ENCODE results near the gene PTPRN2. TPM values are rescaled to one million over a fixed set of nuclear protein-coding genes. Genes with fewer than 3 reads are reported as not detected.

PTPRN2 gene
- polyA plus RNA-seq, 1 of the 3 experiments (the other 2 are of a cell fraction) = 4.0 TPM

DNA sequence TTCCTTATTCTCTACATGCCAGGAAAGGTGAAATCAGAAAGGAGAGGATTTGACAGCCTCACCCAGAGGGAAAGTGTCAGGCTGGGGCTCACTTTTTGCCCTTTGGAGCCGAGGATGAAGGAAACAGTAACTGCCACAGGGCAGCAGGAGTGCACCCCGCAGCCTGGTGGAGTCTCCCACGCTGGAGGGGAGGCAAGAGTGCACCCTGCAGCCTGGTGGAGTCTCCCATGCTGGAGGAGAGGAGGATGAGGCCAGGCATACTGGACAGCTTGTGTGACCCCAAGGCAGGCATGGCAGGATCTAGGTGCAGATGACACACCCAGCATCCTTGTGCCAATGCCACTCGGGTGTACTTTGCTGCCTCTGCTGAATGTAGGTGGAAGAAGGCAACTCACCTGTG, 766.8 kb downstream of the PTPRN2 start:
- Histone ChIP-seq H3K4me2 (no peak overlapping the region), H3K27ac (ENCODE audit: low read depth in 2 of 2, low read length in 1 of 2) (no peak overlapping the region), H3F3A (replicated peaks; ENCODE audit: insufficient read depth) (no peaks in the 10 kb centered on the region), H3K36me3 (replicated peaks in 1 of 2; ENCODE audit: control insufficient read depth in 1 of 2, insufficient read depth in 2 of 2, low read length in 1 of 2) (no peaks in the 10 kb centered on the region), H3K4me1 (ENCODE audit: control insufficient read depth in 1 of 2, insufficient read depth in 2 of 2, low read depth in 1 of 2, low read length in 1 of 2) (peaks cover 0 to 4% of the 10 kb centered on the region in 2 experiments; a peak in 1 of 4 replicates), H3K9me2 (no peaks in the 10 kb centered on the region), H3K79me2 (ENCODE audit: insufficient read depth) (no peaks in the 10 kb centered on the region), H3K4me3 (ENCODE audit: low read depth in 2 of 2, low read length in 1 of 2) (no peak overlapping the region), H3K9me3 (no peaks in the 10 kb centered on the region; the same call in 1 of the 2 replicates), H2AFZ (ENCODE audit: low read depth) (no peak overlapping the region), H3K9ac (no peak overlapping the region), H4K20me1 (ENCODE audit: insufficient read depth) (no peaks in the 10 kb centered on the region), H3K27me3 (ENCODE audit: insufficient read depth) (no peaks in the 10 kb centered on the region)
- POLR2A ChIA-PET = no interaction called here
- 34% methylated on average over 4 of the region's 4 CpGs for WGBS (ENCODE audit: low lambda C conversion rate)
- CTCF ChIA-PET = interaction anchor here (0.9 kb wide), 1 partner anchor 54 kb away, joined by 3 read pairs; no protein-coding TSS in a partner anchor
- TF ChIP-seq POLR2AphosphoS5 (IDR thresholded peaks at IDR 0.05; ENCODE audit: low read depth, low read length) (no peak), YY1 (IDR thresholded peaks at IDR 0.05; ENCODE audit: low read depth) (no peak), TAF1 (IDR thresholded peaks at IDR 0.05; ENCODE audit: borderline replicate concordance, low read depth, low read length) (no peak), RXRA (IDR thresholded peaks at IDR 0.05; ENCODE audit: borderline replicate concordance, low read depth) (no peak), TCF12 (IDR thresholded peaks at IDR 0.05) (no peak)
- TF ChIP-seq, protein P1, sequence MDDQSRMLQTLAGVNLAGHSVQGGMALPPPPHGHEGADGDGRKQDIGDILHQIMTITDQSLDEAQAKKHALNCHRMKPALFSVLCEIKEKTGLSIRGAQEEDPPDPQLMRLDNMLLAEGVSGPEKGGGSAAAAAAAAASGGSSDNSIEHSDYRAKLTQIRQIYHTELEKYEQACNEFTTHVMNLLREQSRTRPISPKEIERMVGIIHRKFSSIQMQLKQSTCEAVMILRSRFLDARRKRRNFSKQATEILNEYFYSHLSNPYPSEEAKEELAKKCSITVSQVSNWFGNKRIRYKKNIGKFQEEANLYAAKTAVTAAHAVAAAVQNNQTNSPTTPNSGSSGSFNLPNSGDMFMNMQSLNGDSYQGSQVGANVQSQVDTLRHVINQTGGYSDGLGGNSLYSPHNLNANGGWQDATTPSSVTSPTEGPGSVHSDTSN (IDR thresholded peaks at IDR 0.05) = no peak
- TF ChIP-seq, protein P2, sequence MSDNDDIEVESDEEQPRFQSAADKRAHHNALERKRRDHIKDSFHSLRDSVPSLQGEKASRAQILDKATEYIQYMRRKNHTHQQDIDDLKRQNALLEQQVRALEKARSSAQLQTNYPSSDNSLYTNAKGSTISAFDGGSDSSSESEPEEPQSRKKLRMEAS (IDR thresholded peaks at IDR 0.05; ENCODE audit: low read depth) = no peak
- TF ChIP-seq, protein P3, sequence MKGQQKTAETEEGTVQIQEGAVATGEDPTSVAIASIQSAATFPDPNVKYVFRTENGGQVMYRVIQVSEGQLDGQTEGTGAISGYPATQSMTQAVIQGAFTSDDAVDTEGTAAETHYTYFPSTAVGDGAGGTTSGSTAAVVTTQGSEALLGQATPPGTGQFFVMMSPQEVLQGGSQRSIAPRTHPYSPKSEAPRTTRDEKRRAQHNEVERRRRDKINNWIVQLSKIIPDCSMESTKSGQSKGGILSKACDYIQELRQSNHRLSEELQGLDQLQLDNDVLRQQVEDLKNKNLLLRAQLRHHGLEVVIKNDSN (IDR thresholded peaks at IDR 0.05; ENCODE audit: borderline replicate concordance, low read depth) = no peak
- TF ChIP-seq, protein P4, sequence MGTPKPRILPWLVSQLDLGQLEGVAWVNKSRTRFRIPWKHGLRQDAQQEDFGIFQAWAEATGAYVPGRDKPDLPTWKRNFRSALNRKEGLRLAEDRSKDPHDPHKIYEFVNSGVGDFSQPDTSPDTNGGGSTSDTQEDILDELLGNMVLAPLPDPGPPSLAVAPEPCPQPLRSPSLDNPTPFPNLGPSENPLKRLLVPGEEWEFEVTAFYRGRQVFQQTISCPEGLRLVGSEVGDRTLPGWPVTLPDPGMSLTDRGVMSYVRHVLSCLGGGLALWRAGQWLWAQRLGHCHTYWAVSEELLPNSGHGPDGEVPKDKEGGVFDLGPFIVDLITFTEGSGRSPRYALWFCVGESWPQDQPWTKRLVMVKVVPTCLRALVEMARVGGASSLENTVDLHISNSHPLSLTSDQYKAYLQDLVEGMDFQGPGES (IDR thresholded peaks at IDR 0.05; ENCODE audit: low read depth, low read length) = no peak
- DNase-seq = no peak

DNA sequence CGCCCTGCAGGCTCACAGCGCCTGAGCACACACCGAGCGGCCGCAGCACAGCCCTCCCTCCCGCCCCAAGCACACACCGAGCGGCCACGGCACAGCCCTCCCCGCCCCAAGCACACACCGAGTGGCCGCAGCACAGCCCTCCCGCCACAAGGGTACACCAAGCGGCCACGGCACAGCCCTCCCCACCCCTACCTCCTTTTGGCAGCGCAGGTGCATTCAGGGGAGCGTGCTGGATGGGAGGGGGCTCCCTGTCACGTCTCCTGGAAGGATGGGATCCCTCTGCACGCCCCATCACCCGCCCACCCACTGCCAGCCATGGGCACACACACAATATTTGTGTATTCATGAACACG, 768.2 kb downstream of the PTPRN2 start:
- Histone ChIP-seq H3K9ac (no peak overlapping the region), H3K27me3 (ENCODE audit: insufficient read depth) (no peaks in the 10 kb centered on the region), H3F3A (replicated peaks; ENCODE audit: insufficient read depth) (no peaks in the 10 kb centered on the region), H3K79me2 (ENCODE audit: insufficient read depth) (no peaks in the 10 kb centered on the region), H3K4me1 (ENCODE audit: control insufficient read depth in 1 of 2, insufficient read depth in 2 of 2, low read depth in 1 of 2, low read length in 1 of 2) (peaks cover 0 to 4% of the 10 kb centered on the region in 2 experiments; a peak in 1 of 4 replicates), H3K4me3 (ENCODE audit: low read depth in 2 of 2, low read length in 1 of 2) (no peak overlapping the region), H3K36me3 (replicated peaks in 1 of 2; ENCODE audit: control insufficient read depth in 1 of 2, insufficient read depth in 2 of 2, low read length in 1 of 2) (no peaks in the 10 kb centered on the region), H4K20me1 (ENCODE audit: insufficient read depth) (no peaks in the 10 kb centered on the region), H3K4me2 (no peak overlapping the region), H3K9me2 (no peaks in the 10 kb centered on the region), H2AFZ (ENCODE audit: low read depth) (no peak overlapping the region), H3K9me3 (no peaks in the 10 kb centered on the region; the same call in 1 of the 2 replicates), H3K27ac (ENCODE audit: low read depth in 2 of 2, low read length in 1 of 2) (no peak overlapping the region)
- WGBS (ENCODE audit: low lambda C conversion rate) = 32% methylated on average over 6 of the region's 21 CpGs
- ChIA-PET CTCF (interaction anchor here (0.8 to 1.9 kb wide), 2 partner anchors 16 to 44 kb away, joined by 3 to 6 read pairs; no protein-coding TSS in a partner anchor), POLR2A (no interaction called here)
- DNase-seq = no peak
- TF ChIP-seq EZH2phosphoT487 (IDR thresholded peaks at IDR 0.05; ENCODE audit: borderline replicate concordance, low read depth) (no peak), RFX5 (IDR thresholded peaks at IDR 0.05; ENCODE audit: low read length) (no peak), MEF2A (IDR thresholded peaks at IDR 0.05; ENCODE audit: borderline replicate concordance, low read depth) (no peak), RCOR1 (IDR thresholded peaks at IDR 0.05; ENCODE audit: low read length) (no peak)
- TF ChIP-seq, protein P5, sequence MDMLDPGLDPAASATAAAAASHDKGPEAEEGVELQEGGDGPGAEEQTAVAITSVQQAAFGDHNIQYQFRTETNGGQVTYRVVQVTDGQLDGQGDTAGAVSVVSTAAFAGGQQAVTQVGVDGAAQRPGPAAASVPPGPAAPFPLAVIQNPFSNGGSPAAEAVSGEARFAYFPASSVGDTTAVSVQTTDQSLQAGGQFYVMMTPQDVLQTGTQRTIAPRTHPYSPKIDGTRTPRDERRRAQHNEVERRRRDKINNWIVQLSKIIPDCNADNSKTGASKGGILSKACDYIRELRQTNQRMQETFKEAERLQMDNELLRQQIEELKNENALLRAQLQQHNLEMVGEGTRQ (IDR thresholded peaks at IDR 0.05; ENCODE audit: borderline replicate concordance, low read depth, low read length) = no peak
